DOHH2 (cell line): ENCODE results near the gene PRKCE.

Experiments used
- EZH2phosphoT487 ChIP-seq: fragments of 200-600 bp; sonication (generic); IDR thresholded peaks from 2 replicates; pipeline ENCODE4 v1.6.1; 2017; ENCODE audit warnings: borderline replicate concordance, mild to moderate bottlenecking, antibody characterized with exemption, low read length, moderate library complexity, mixed read lengths
- TF ChIP-seq, protein P1 (sequence below): fragments of 200-600 bp; sonication (generic); IDR thresholded peaks from one replicate; pipeline ENCODE4 v1.5.1; 2014; ENCODE audit warnings: antibody characterized with exemption, mild to moderate bottlenecking, low read depth, low read length; ENCODE audit not compliant: poor library complexity, severe bottlenecking

DNA sequence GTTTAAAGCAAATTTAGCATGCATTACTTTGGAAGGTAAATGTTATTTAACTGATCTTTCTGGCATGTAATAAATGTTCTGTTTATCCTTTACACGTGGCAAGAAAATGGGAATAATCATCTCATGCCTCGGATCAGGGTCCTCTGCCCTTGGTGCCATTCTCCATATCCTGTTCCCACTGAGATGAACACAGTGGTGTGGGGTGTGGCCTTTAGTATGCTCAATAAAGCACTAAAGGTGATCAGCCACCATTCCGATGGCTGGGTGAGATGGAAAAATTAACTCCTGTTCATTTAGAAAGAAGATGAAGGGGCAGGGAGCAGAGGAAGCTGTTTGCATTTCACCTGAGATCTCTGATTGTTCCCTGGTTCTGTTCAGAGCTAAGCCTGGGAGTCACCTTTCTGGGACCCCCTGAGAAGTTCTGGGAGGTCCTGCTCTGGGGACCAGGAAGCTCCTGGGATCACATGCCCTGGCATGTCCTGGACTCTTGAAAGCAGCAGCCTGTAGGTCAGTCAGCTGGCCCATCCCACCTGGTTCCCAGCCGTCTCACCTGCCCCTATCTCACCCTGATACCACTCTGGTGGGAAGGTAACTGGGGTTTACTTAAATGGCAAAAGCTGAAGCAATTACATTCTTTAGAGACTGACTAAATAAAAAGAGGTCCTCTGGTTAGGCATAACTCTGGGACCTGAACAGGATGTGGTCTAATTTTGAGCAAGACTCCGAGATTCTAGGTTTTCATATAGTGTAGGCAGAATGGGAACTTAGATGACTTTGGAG lies 356.8 kb downstream of the PRKCE start:
- TF ChIP-seq, protein P1, sequence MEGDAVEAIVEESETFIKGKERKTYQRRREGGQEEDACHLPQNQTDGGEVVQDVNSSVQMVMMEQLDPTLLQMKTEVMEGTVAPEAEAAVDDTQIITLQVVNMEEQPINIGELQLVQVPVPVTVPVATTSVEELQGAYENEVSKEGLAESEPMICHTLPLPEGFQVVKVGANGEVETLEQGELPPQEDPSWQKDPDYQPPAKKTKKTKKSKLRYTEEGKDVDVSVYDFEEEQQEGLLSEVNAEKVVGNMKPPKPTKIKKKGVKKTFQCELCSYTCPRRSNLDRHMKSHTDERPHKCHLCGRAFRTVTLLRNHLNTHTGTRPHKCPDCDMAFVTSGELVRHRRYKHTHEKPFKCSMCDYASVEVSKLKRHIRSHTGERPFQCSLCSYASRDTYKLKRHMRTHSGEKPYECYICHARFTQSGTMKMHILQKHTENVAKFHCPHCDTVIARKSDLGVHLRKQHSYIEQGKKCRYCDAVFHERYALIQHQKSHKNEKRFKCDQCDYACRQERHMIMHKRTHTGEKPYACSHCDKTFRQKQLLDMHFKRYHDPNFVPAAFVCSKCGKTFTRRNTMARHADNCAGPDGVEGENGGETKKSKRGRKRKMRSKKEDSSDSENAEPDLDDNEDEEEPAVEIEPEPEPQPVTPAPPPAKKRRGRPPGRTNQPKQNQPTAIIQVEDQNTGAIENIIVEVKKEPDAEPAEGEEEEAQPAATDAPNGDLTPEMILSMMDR, result no peak
- TF ChIP-seq EZH2phosphoT487, result no peak
